ENCODE measurements around the gene ZNF668. TPM values are rescaled to one million over a fixed set of nuclear protein-coding genes. Genes with fewer than 3 reads are reported as not detected.

The ZNF668 gene
- total and polyA plus RNA-seq, 2 experiments from 2014 or later: 6.2 to 13.1 TPM

DNA sequence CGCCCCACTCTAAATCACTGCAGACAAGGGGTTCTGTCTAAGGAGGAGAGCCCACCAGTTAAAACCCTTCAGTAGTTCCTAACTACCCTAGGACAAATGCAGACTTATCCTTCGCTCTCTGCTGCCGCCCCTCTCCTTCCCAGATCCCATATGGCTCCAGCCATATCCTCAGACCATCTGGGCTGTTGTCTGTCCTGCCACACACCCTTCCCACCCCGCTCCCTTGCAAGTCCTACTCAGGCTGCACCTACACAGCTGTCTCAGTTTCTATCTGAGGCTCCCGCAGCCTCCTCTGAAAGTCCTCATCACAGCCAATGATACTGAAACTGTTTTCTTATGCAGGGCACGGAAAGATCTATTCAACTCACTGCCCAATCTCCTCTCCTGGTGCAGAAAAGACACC, 33.4 kb upstream of the ZNF668 start:
- TF ChIP-seq ZNF331 (CRISPR knock-in tag; IDR thresholded peaks at IDR 0.05; ENCODE audit: low read depth): no peak
- TF ChIP-seq NANOG (IDR thresholded peaks at IDR 0.05; ENCODE audit: borderline replicate concordance): no peak
- TF ChIP-seq STAT1 (IDR thresholded peaks at IDR 0.05; ENCODE audit: unreplicated experiment): no peak
- no peak for TF ChIP-seq CREB1 (CRISPR knock-in tag; IDR thresholded peaks at IDR 0.05; ENCODE audit: low read depth)
- no peak for TF ChIP-seq JUNB (IDR thresholded peaks at IDR 0.05; ENCODE audit: unreplicated experiment)
- TF ChIP-seq, protein P1, sequence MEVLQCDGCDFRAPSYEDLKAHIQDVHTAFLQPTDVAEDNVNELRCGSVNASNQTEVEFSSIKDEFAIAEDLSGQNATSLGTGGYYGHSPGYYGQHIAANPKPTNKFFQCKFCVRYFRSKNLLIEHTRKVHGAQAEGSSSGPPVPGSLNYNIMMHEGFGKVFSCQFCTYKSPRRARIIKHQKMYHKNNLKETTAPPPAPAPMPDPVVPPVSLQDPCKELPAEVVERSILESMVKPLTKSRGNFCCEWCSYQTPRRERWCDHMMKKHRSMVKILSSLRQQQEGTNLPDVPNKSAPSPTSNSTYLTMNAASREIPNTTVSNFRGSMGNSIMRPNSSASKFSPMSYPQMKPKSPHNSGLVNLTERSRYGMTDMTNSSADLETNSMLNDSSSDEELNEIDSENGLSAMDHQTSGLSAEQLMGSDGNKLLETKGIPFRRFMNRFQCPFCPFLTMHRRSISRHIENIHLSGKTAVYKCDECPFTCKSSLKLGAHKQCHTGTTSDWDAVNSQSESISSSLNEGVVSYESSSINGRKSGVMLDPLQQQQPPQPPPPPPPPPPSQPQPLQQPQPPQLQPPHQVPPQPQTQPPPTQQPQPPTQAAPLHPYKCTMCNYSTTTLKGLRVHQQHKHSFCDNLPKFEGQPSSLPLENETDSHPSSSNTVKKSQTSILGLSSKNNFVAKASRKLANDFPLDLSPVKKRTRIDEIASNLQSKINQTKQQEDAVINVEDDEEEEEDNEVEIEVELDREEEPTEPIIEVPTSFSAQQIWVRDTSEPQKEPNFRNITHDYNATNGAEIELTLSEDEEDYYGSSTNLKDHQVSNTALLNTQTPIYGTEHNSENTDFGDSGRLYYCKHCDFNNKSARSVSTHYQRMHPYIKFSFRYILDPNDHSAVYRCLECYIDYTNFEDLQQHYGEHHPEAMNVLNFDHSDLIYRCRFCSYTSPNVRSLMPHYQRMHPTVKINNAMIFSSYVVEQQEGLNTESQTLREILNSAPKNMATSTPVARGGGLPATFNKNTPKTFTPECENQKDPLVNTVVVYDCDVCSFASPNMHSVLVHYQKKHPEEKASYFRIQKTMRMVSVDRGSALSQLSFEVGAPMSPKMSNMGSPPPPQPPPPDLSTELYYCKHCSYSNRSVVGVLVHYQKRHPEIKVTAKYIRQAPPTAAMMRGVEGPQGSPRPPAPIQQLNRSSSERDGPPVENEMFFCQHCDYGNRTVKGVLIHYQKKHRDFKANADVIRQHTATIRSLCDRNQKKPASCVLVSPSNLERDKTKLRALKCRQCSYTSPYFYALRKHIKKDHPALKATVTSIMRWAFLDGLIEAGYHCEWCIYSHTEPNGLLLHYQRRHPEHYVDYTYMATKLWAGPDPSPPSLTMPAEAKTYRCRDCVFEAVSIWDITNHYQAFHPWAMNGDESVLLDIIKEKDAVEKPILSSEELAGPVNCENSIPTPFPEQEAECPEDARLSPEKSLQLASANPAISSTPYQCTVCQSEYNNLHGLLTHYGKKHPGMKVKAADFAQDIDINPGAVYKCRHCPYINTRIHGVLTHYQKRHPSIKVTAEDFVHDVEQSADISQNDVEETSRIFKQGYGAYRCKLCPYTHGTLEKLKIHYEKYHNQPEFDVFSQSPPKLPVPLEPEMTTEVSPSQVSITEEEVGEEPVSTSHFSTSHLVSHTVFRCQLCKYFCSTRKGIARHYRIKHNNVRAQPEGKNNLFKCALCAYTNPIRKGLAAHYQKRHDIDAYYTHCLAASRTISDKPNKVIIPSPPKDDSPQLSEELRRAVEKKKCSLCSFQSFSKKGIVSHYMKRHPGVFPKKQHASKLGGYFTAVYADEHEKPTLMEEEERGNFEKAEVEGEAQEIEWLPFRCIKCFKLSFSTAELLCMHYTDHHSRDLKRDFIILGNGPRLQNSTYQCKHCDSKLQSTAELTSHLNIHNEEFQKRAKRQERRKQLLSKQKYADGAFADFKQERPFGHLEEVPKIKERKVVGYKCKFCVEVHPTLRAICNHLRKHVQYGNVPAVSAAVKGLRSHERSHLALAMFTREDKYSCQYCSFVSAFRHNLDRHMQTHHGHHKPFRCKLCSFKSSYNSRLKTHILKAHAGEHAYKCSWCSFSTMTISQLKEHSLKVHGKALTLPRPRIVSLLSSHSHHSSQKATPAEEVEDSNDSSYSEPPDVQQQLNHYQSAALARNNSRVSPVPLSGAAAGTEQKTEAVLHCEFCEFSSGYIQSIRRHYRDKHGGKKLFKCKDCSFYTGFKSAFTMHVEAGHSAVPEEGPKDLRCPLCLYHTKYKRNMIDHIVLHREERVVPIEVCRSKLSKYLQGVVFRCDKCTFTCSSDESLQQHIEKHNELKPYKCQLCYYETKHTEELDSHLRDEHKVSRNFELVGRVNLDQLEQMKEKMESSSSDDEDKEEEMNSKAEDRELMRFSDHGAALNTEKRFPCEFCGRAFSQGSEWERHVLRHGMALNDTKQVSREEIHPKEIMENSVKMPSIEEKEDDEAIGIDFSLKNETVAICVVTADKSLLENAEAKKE (CRISPR knock-in tag; IDR thresholded peaks at IDR 0.05): no peak
- no peak for TF ChIP-seq EZH2phosphoT487 (IDR thresholded peaks at IDR 0.05; ENCODE audit: unreplicated experiment)
- no peak for TF ChIP-seq ZNF114 (CRISPR knock-in tag; IDR thresholded peaks at IDR 0.05)
- TF ChIP-seq POLR2AphosphoS5 (IDR thresholded peaks at IDR 0.05; ENCODE audit: low read depth): no peak
- TF ChIP-seq EZH2 (IDR thresholded peaks at IDR 0.05; ENCODE audit: low read depth, unreplicated experiment): no peak
- Histone ChIP-seq H3K27me3 (ENCODE audit: insufficient read depth) (no peaks in the 10 kb centered on the region), H3K4me2 (peak overlapping the region; percentile 87), H3K36me3 (ENCODE audit: insufficient read depth) (no peaks in the 10 kb centered on the region), H3F3A (replicated peaks; ENCODE audit: low read depth) (peaks cover 5% of the 10 kb centered on the region; the same call in 1 of the 2 replicates), H3K79me2 (replicated peaks; ENCODE audit: insufficient read depth) (no peaks in the 10 kb centered on the region), H3K4me1 (ENCODE audit: insufficient read depth) (peaks cover 6% of the 10 kb centered on the region; the same call in 1 of the 2 replicates), H3K27ac (ENCODE audit: low read depth) (no peak overlapping the region), H4K20me1 (replicated peaks; ENCODE audit: insufficient read depth) (peaks cover under 1% of the 10 kb centered on the region), H3K4me3 (peak overlapping the region; percentile 87; the same call in 1 of the 2 replicates), H3K9me2 (ENCODE audit: insufficient read depth) (no peaks in the 10 kb centered on the region), H2AFZ (peak overlapping the region; percentile 96)
- peaks cover 21% of the 10 kb centered on the region for H3K36me3 Mint-ChIP-seq (ENCODE audit: low read depth)
- ATAC-seq (no peak), DNase-seq (ENCODE audit: low spot score) (no peak)
- no peak overlapping the region for H3K27ac Mint-ChIP-seq
- H3K4me3 Mint-ChIP-seq: peak overlapping the region; percentile 77
- H3K4me1 Mint-ChIP-seq: peaks cover 9% of the 10 kb centered on the region; the same call in 1 of the 3 replicates
- peaks cover 15% of the 10 kb centered on the region for H3K9me3 Mint-ChIP-seq
- peaks cover 18% of the 10 kb centered on the region for H3K27me3 Mint-ChIP-seq (ENCODE audit: insufficient read depth, low read depth, poor library complexity)
